HEK293T (cell line): ENCODE measurements around the gene WBP1L.
"Not testable (repeated sequence)": the region's sequence is repeated elsewhere in the genome, so short reads cannot be mapped to it uniquely, and the experiment has no call there.

Experiments used
- CTCF ChIA-PET: fragments of 350-600 bp; formaldehyde crosslinking; extraction: SDS; loops from one replicate; lab custom pipeline; 2021; ENCODE audit warnings: antibody characterized with exemption, inconsistent platforms; lab: Yijun Ruan, JAX
- POLR2A ChIA-PET: fragments of 350-600 bp; formaldehyde crosslinking; extraction: SDS; loops from one replicate; lab custom pipeline; 2020; ENCODE audit warnings: antibody characterized with exemption, inconsistent platforms; lab: Yijun Ruan, JAX
- DNase-seq: peaks from one replicate; pipeline ENCODE4 v3.0.0; 2012; ENCODE audit warnings: mixed read lengths; ENCODE audit errors: extremely low spot score
- ARNT ChIP-seq: fragments of 450-650 bp; IDR thresholded peaks from 2 replicates; pipeline ENCODE4 v1.6.1; 2017; ENCODE audit warnings: mild to moderate bottlenecking
- BHLHE40 ChIP-seq: fragments of 450-650 bp; IDR thresholded peaks from 2 replicates; pipeline ENCODE4 v1.6.1; 2016; ENCODE audit warnings: mild to moderate bottlenecking, moderate library complexity, borderline replicate concordance
- CTBP1 ChIP-seq: fragments of 450-650 bp; IDR thresholded peaks from 2 replicates; pipeline ENCODE4 v1.6.1; 2016; ENCODE audit warnings: borderline replicate concordance
- ELF4 ChIP-seq: fragments of 450-650 bp; IDR thresholded peaks from 2 replicates; pipeline ENCODE4 v1.6.1; 2017; ENCODE audit warnings: antibody characterized with exemption
- FOXA1 ChIP-seq: fragments of 450-650 bp; IDR thresholded peaks from 2 replicates; pipeline ENCODE4 v1.6.1; 2016; ENCODE audit warnings: mild to moderate bottlenecking
- FOXK2 ChIP-seq: fragments of 450-650 bp; IDR thresholded peaks from 2 replicates; pipeline ENCODE4 v1.6.1; 2016; ENCODE audit warnings: mild to moderate bottlenecking
- FOXM1 ChIP-seq: fragments of 450-650 bp; IDR thresholded peaks from 2 replicates; pipeline ENCODE4 v1.6.1; 2017; ENCODE audit warnings: mild to moderate bottlenecking, borderline replicate concordance
- HDGF ChIP-seq: fragments of 450-650 bp; IDR thresholded peaks from 2 replicates; pipeline ENCODE4 v1.6.1; 2017; ENCODE audit warnings: antibody characterized with exemption, borderline replicate concordance
- L3MBTL2 ChIP-seq: fragments of 450-650 bp; conservative IDR thresholded peaks from 2 replicates; pipeline ENCODE4 v1.6.1; 2016; ENCODE audit warnings: mild to moderate bottlenecking
- LEF1 ChIP-seq: fragments of 450-650 bp; IDR thresholded peaks from 2 replicates; pipeline ENCODE4 v1.6.1; 2017; ENCODE audit warnings: mild to moderate bottlenecking, borderline replicate concordance
- NFRKB ChIP-seq: fragments of 450-650 bp; IDR thresholded peaks from 2 replicates; pipeline ENCODE4 v1.6.1; 2016; ENCODE audit warnings: mild to moderate bottlenecking, moderate library complexity
- PKNOX1 ChIP-seq: fragments of 450-650 bp; IDR thresholded peaks from 2 replicates; pipeline ENCODE4 v1.6.1; 2016
- SP1 ChIP-seq: fragments of 450-650 bp; IDR thresholded peaks from 2 replicates; pipeline ENCODE4 v1.6.1; 2017
- SUZ12 ChIP-seq: fragments of 450-650 bp; IDR thresholded peaks from 2 replicates; pipeline ENCODE4 v1.6.1; 2016; ENCODE audit warnings: mild to moderate bottlenecking
- TARDBP ChIP-seq: fragments of 450-650 bp; IDR thresholded peaks from 2 replicates; pipeline ENCODE4 v1.6.1; 2016
- ZNF384 ChIP-seq: fragments of 450-650 bp; IDR thresholded peaks from 2 replicates; pipeline ENCODE4 v1.6.1; 2016

WBP1L gene

GRCh38 chr10:102814453-102814871, 70.7 kb downstream of the WBP1L start:
- no peak for DNase-seq
- POLR2A ChIA-PET, result no interaction called here
- TF ChIP-seq ARNT (no peak), FOXM1 (no peak), BHLHE40 (no peak)
- CTCF ChIA-PET, result no interaction called here

GRCh38 chr10:102814873-102815661, 71.3 kb downstream of the WBP1L start:
- DNase-seq, result no peak
- ChIA-PET POLR2A (no interaction called here), CTCF (no interaction called here)
- no peak for TF ChIP-seq FOXK2
- TF ChIP-seq TARDBP, result no peak
- no peak for TF ChIP-seq SUZ12
- no peak for TF ChIP-seq BHLHE40
- no peak for TF ChIP-seq PKNOX1
- TF ChIP-seq ZNF384, result no peak
- no peak for TF ChIP-seq FOXA1
- TF ChIP-seq ARNT, result no peak
- TF ChIP-seq HDGF, result no peak
- TF ChIP-seq NFRKB, result no peak
- no peak for TF ChIP-seq L3MBTL2
- no peak for TF ChIP-seq LEF1
- TF ChIP-seq FOXM1, result no peak
- no peak for TF ChIP-seq CTBP1
- TF ChIP-seq ELF4, result no peak
- TF ChIP-seq SP1, result no peak

- ChIA-PET POLR2A (no interaction called here), CTCF (no interaction called here)
- no peak for DNase-seq
- TF ChIP-seq FOXK2 (no peak), FOXA1 (no peak), HDGF (no peak), TARDBP (no peak), SUZ12 (no peak), FOXM1 (no peak), LEF1 (no peak), NFRKB (no peak), SP1 (no peak), ARNT (no peak), CTBP1 (no peak), ZNF384 (no peak), ELF4 (no peak), BHLHE40 (no peak), PKNOX1 (no peak), L3MBTL2 (no peak)
These were observed 72.2 kb downstream of the WBP1L start for GRCh38 chr10:102815790-102816549.

- no peak for DNase-seq
- TF ChIP-seq PKNOX1 (no peak), TARDBP (no peak), HDGF (no peak), L3MBTL2 (no peak), LEF1 (no peak)
- ChIA-PET CTCF (no interaction called here), POLR2A (no interaction called here)
These were observed 73.4 kb downstream of the WBP1L start for GRCh38 chr10:102817175-102817574.

- ChIA-PET POLR2A (no interaction called here), CTCF (no interaction called here)
- TF ChIP-seq NFRKB, result no peak
- TF ChIP-seq BHLHE40, result no peak
- TF ChIP-seq ELF4, result no peak
- no peak for TF ChIP-seq ZNF384
- no peak for TF ChIP-seq FOXA1
- no peak for TF ChIP-seq L3MBTL2
- TF ChIP-seq SUZ12, result no peak
- DNase-seq, result no peak
These were observed 75.3 kb downstream of the WBP1L start for GRCh38 chr10:102819054-102819453.

- DNase-seq, POLR2A ChIA-PET: not testable (repeated sequence)
- CTCF ChIA-PET, result interaction anchor here (1.2 kb wide), 1 partner anchor 150 kb away, joined by 3 read pairs; no protein-coding TSS in a partner anchor
These were observed 76.3 kb downstream of the WBP1L start for GRCh38 chr10:102820008-102820407.

GRCh38 chr10:102822222-102822621, 78.5 kb downstream of the WBP1L start:
- CTCF ChIA-PET, result no interaction called here

More at GRCh38 chr10:102822222-102822621, 78.5 kb downstream of the WBP1L start:
- POLR2A ChIA-PET, result no interaction called here
- DNase-seq, result no peak
- TF ChIP-seq SUZ12 (no peak), NFRKB (no peak), PKNOX1 (no peak), CTBP1 (no peak), FOXM1 (no peak), L3MBTL2 (no peak), FOXA1 (no peak), HDGF (no peak), TARDBP (no peak), ZNF384 (no peak), FOXK2 (no peak), ARNT (no peak), SP1 (no peak), LEF1 (no peak), ELF4 (no peak), BHLHE40 (no peak)
